A549 treated with Hydrocortisone at 1 μM for 4 hours (cell line): ENCODE results near the gene SLC22A16. TPM values are rescaled to one million over a fixed set of nuclear protein-coding genes. Genes with fewer than 3 reads are reported as not detected.

ENCODE experiments used
- total RNA-seq: library from RNA; stranded (reverse); fragments of 200-300 nt; extraction: Qiagen RNA extraction; gene quantifications from 5 replicates; pipeline ENCODE4 v1.2.3, GENCODE V29; 2022

The SLC22A16 gene
- total RNA-seq, result not detected in 5 replicates

GRCh38 chr6:110476046-110476849 lies at the start of gene SLC22A16:
Gene SLC22A16 (minus strand): TSS chr6:110476613. CDS start chr6:110476574, 39 bp downstream.

GRCh38 chr6:110415086-110415916 lies 61.1 kb downstream of the SLC22A16 start, which contains the start of gene DDO:
Gene DDO (minus strand): TSS chr6:110415575. CDS start chr6:110413462, 2,113 bp downstream.

Other genes starting within 250 kb of the SLC22A16 start
- not detected in 5 replicates for gene METTL24, start 118.3 kb downstream of the SLC22A16 start, total RNA-seq
- gene DDO, start 61.0 kb downstream of the SLC22A16 start, total RNA-seq, result 0.08 to 0.16 TPM (median 0.08 TPM) in 5 replicates